ENCODE measurements around the gene LYRM9. TPM values are rescaled to one million over a fixed set of nuclear protein-coding genes. Genes with fewer than 3 reads are reported as not detected.
"Not testable (repeated sequence)": the region's sequence is repeated elsewhere in the genome, so short reads cannot be mapped to it uniquely, and the experiment has no call there.

Gene LYRM9
- total and polyA plus RNA-seq, 2 of the 8 experiments (the other 6 are each of a cell fraction or from before 2014, with no cell fraction given): 4.3 to 5.2 TPM

DNA sequence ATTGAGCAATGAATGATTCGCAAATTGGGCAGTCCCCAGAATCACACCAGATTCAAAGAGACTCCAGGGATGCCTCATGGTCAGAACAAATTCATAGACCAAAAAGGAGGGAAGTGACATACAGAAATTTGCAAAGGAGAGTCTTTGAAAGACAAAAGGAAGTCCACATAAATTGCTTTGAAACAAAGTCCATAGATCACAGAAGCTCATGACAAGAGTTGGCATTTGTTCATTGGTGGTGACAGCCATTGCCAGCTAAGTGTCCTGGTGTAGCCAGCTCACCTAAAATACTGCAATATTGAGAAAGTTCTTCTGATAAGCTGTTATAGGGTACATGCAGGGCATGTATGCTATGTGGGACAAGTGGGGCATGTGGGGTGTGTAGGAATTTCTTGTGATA is 55.4 kb downstream of the LYRM9 start:
- CTCF ChIA-PET (ENCODE audit: partially characterized antibody): interaction anchor here (1.5 kb wide), 1 partner anchor 33 kb away, joined by 6 read pairs; no protein-coding TSS in a partner anchor
- POLR2A ChIA-PET (ENCODE audit: partially characterized antibody); H3K27me3 ChIP-seq (replicated peaks in 1 of 4; ENCODE audit: control insufficient read depth in 3 of 4, extremely low read depth in 1 of 4, insufficient read depth in 3 of 4, low read length in 3 of 4); FAIRE-seq; H3K9ac ChIP-seq (replicated peaks in 1 of 4; ENCODE audit: extremely low read depth in 1 of 4, low read depth in 3 of 4, low read length in 3 of 4); H4K20me1 ChIP-seq (replicated peaks in 1 of 2; ENCODE audit: control insufficient read depth in 1 of 2, insufficient read depth in 2 of 2, low read length in 2 of 2); H3K36me3 ChIP-seq (ENCODE audit: control insufficient read depth in 2 of 4, insufficient read depth in 4 of 4, low read length in 3 of 4); H2BK5ac ChIP-seq (ENCODE audit: low read depth, low read length); H2AFZ ChIP-seq (ENCODE audit: low read length); H2BK12ac ChIP-seq (ENCODE audit: low read depth, low read length); H3K23ac ChIP-seq (ENCODE audit: insufficient read length); H2BK20ac ChIP-seq (ENCODE audit: low read length); H3K79me2 ChIP-seq (ENCODE audit: control insufficient read depth in 1 of 2, insufficient read depth in 2 of 2, low read length in 2 of 2); H2AK5ac ChIP-seq (ENCODE audit: low read depth, low read length); H3K23me2 ChIP-seq (ENCODE audit: low read depth, low read length); H4K5ac ChIP-seq (ENCODE audit: insufficient read length, low read depth, low read length); H3K14ac ChIP-seq (ENCODE audit: insufficient read length); H4K91ac ChIP-seq (replicated peaks; ENCODE audit: insufficient read length, low read length); H4K8ac ChIP-seq (ENCODE audit: extremely low read depth, insufficient read depth, low read length); H3K79me1 ChIP-seq (ENCODE audit: low read depth, low read length); H2BK15ac ChIP-seq (ENCODE audit: low read length); H3K4me2 ChIP-seq (ENCODE audit: insufficient read depth in 1 of 2, low read depth in 2 of 2, low read length in 2 of 2); H3K4me3 ChIP-seq (ENCODE audit: extremely low read depth in 1 of 4, insufficient read depth in 2 of 4, low read depth in 3 of 4, low read length in 4 of 4); DNase-seq (ENCODE audit: low read depth in 1 of 2, low spot score in 2 of 2); H3K9me3 ChIP-seq (ENCODE audit: insufficient read depth in 2 of 2, low read depth in 1 of 2, low read length in 1 of 2); H3K27ac ChIP-seq (ENCODE audit: low read depth, low read length); H3K18ac ChIP-seq (ENCODE audit: extremely low read depth, low read length); H3K4ac ChIP-seq (replicated peaks; ENCODE audit: insufficient read length, low read depth, low read length); H2BK120ac ChIP-seq (replicated peaks; ENCODE audit: low read depth, low read length); H3K56ac ChIP-seq (replicated peaks; ENCODE audit: insufficient read length, low read depth, low read length); H3K4me1 ChIP-seq (replicated peaks in 1 of 4; ENCODE audit: control insufficient read depth in 3 of 4, insufficient read depth in 4 of 4, low read length in 3 of 4): not testable (repeated sequence)
- WGBS, 2 experiments (ENCODE audit: extremely low coverage in 1 of 2, insufficient coverage in 1 of 2, insufficient read length in 1 of 2, insufficient replicate concordance in 2 of 2, low coverage in 1 of 2, low lambda C conversion rate in 2 of 2, missing lambda C conversion rate in 1 of 2): 90% methylated on average over 1 of the region's 1 CpG; no CpG with 5 or more reads in 1 of the 2 experiments

All from H1 (cell line).